Right atrium auricular region (tissue), 2 donors: ENCODE results near the gene FGD6. TPM values are rescaled to one million over a fixed set of nuclear protein-coding genes. Genes with fewer than 3 reads are reported as not detected.

Source experiments
- DNase-seq: peaks from one replicate; pipeline ENCODE4 v3.0.0-alpha.2; 2019; ENCODE audit warnings: low spot score
- H3K27ac ChIP-seq, 2 donors: fragments of 200-600 bp; sonication (generic); 1 replicate in 1 of 2; 2 replicates in 1 of 2; pipeline ENCODE4 v1.5.1; 2016 to 2019
- H3K27me3 ChIP-seq, 2 donors: fragments of 200-600 bp; sonication (generic); one replicate each; pipeline versions ENCODE4 v1.5.1 to v1.6.0; 2017 to 2019
- H3K36me3 ChIP-seq: fragments of 200-600 bp; sonication (generic); one replicate; pipeline ENCODE4 v1.5.1; 2016
- H3K4me1 ChIP-seq, 2 donors: fragments of 200-600 bp; sonication (generic); one replicate each; pipeline versions ENCODE4 v1.5.1 to v1.6.0; 2017 to 2019
- H3K4me3 ChIP-seq, 2 donors: fragments of 200-600 bp; sonication (generic); 1 replicate in 1 of 2; 2 replicates in 1 of 2; pipeline ENCODE4 v1.5.1; 2017 to 2019; ENCODE audit warnings: mild to moderate bottlenecking in 1 of 2, moderate library complexity in 1 of 2
- H3K9me3 ChIP-seq, 2 donors: fragments of 200-600 bp; sonication (generic); one replicate each; pipeline ENCODE4 v1.5.1; 2019
- total RNA-seq, 2 donors: library from RNA; depleted of rRNA; stranded (reverse); fragments of >200 nt; gene quantifications; one replicate each; pipeline ENCODE4 v1.1.0, GENCODE V29; 2016
- TF ChIP-seq, protein P1 (sequence below), 2 donors: fragments of 200-600 bp; sonication (generic); IDR thresholded peaks; one replicate each; pipeline ENCODE4 v1.5.1; 2019; ENCODE audit warnings: antibody characterized with exemption in 2 of 2

The FGD6 gene
- total RNA-seq, 2 donors from 2014 or later: 15.8 to 16.9 TPM

DNA sequence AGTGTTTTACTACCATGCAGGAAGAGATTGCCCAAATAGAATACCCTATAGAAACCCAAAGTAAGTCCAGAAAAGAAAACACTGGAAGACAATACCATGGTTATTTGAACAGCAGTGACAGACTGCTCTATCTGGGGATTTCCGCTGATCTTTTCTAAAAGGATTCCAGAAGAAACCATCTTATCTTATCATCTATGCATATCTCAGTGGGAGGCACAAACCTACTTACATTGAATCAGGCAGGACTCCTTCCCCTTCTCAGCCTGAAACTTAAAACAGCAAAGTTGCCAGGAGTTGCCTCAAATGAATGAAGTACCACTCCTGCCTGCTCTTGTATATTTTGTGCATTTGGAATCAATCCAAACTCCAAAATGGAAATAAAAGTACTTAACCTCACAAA, 87.2 kb downstream of the FGD6 start:
- Histone ChIP-seq H3K27me3 (no peaks in the 10 kb centered on the region), H3K4me3 (no peak overlapping the region), H3K9me3 (no peaks in the 10 kb centered on the region), H3K36me3 (peaks cover 5% of the 10 kb centered on the region), H3K27ac (no peak overlapping the region), H3K4me1 (no peaks in the 10 kb centered on the region)
- TF ChIP-seq, protein P1, sequence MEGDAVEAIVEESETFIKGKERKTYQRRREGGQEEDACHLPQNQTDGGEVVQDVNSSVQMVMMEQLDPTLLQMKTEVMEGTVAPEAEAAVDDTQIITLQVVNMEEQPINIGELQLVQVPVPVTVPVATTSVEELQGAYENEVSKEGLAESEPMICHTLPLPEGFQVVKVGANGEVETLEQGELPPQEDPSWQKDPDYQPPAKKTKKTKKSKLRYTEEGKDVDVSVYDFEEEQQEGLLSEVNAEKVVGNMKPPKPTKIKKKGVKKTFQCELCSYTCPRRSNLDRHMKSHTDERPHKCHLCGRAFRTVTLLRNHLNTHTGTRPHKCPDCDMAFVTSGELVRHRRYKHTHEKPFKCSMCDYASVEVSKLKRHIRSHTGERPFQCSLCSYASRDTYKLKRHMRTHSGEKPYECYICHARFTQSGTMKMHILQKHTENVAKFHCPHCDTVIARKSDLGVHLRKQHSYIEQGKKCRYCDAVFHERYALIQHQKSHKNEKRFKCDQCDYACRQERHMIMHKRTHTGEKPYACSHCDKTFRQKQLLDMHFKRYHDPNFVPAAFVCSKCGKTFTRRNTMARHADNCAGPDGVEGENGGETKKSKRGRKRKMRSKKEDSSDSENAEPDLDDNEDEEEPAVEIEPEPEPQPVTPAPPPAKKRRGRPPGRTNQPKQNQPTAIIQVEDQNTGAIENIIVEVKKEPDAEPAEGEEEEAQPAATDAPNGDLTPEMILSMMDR (IDR thresholded peaks at IDR 0.05): no peak
- no peak for DNase-seq

DNA sequence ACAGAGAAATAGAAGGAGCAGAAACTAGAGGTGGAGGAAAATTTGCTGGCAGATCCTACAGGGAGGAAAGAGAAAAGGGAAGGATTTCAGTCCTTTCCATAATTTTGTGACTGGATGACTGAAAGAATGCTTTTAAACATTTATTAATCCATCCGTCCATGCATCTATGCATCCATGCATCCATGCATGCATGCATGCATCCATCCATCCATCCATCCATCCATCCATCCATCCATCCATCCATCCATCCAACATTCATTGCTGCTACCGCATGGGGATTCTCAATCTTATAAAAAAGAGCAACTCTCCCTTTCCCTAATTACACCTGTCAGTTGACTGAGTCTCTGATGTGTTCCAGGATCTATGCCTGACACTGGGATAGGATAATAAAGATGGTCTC, 88.2 kb downstream of the FGD6 start:
- peaks cover 5% of the 10 kb centered on the region for H3K36me3 ChIP-seq
- no peak overlapping the region for H3K27ac ChIP-seq
- TF ChIP-seq, protein P1 (IDR thresholded peaks at IDR 0.05): no peak
- no peak overlapping the region for H3K4me3 ChIP-seq
- DNase-seq: no peak
- H3K9me3 ChIP-seq: no peaks in the 10 kb centered on the region
- no peaks in the 10 kb centered on the region for H3K4me1 ChIP-seq
- no peaks in the 10 kb centered on the region for H3K27me3 ChIP-seq

DNA sequence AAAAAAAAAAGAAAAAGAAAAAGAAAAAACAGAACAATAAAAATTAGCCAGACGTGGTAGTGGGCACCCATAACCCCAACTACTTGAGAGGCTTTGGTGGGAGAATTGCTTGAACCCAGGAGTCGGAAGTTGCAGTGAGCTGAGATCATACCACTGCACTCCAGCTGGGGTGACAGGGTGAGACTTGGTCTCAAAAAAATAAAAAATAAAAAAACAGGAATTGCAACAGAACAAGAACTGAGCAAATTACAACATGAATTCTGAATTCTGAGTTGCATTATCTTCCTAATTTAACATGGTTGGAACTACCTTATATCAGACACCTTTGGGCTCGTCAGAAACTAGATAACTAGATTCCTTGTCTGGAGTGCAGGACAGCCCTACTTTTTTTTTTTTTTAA, 90.5 kb downstream of the FGD6 start:
- Histone ChIP-seq H3K9me3 (no peaks in the 10 kb centered on the region), H3K27me3 (no peaks in the 10 kb centered on the region), H3K27ac (no peak overlapping the region), H3K4me1 (no peaks in the 10 kb centered on the region), H3K36me3 (no peaks in the 10 kb centered on the region), H3K4me3 (no peak overlapping the region)
- DNase-seq: no peak
- TF ChIP-seq, protein P1 (IDR thresholded peaks at IDR 0.05): no peak

DNA sequence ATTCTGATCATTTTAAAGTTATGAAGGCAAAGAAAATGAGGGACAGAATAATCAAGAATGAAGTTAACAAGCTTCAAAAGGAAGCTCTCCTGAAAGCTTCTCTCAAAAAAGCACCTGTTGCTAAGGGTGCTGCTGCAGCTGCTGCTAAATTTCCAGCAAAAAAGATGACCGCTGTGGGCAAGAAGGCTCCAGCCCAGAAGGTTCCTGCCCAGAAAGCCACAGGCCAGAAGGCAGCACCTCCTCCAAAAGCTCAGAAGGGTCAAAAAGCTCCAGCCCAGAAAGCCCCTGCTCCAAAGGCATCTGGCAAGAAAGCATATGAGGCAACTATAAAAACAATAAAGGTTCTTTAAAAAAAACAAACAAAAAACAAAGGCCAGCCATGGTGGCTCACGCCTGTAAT, 91.2 kb downstream of the FGD6 start:
- H3K4me1 ChIP-seq: no peaks in the 10 kb centered on the region
- DNase-seq: no peak
- TF ChIP-seq, protein P1 (IDR thresholded peaks at IDR 0.05): no peak
- H3K4me3 ChIP-seq: no peak overlapping the region
- no peaks in the 10 kb centered on the region for H3K9me3 ChIP-seq
- H3K27ac ChIP-seq: no peak overlapping the region
- H3K36me3 ChIP-seq: no peaks in the 10 kb centered on the region
- no peaks in the 10 kb centered on the region for H3K27me3 ChIP-seq

DNA sequence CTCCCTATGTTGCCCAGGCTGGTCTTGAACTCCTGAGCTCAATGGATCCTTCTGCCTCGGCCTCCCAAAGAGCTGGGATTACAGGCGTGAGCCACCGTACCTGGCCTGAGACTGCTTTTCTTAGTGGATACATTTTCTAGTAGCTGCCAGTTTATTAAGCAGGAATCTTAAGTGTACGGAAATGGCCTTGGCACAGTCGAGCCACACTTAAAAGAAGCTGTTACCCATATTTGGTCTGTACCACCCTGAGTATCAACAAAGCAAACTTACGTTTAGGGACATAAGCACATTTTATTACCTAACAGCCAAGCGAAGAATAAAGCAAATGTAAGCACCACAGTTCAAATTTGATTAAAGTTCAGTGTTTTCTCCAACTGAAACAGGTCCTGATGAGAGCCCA, 93.2 kb downstream of the FGD6 start:
- H3K4me1 ChIP-seq: no peaks in the 10 kb centered on the region
- no peak overlapping the region for H3K4me3 ChIP-seq
- no peak overlapping the region for H3K27ac ChIP-seq
- TF ChIP-seq, protein P1 (IDR thresholded peaks at IDR 0.05): no peak
- H3K36me3 ChIP-seq: no peaks in the 10 kb centered on the region
- H3K27me3 ChIP-seq: no peaks in the 10 kb centered on the region
- DNase-seq: no peak
- no peaks in the 10 kb centered on the region for H3K9me3 ChIP-seq

DNA sequence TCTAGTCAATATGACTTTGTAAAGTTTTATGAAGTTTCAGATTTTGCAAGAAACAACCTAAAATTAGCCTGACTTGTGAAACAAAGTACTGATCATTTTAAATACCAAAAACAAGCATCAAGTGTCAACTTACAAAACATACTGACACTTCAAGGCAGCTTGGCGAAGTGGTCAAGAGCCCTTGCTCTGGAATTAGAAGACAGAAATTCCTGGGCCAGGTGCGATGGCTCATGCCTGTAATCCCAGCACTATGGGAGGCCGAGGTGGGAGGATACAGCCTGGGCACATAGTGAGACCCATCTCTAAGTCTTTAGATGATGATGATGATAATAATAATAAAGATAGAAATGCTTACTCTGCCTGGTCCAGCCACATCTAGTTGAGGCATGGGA, 98.5 kb downstream of the FGD6 start:
- Histone ChIP-seq H3K4me3 (no peak overlapping the region), H3K36me3 (no peaks in the 10 kb centered on the region), H3K27me3 (no peaks in the 10 kb centered on the region), H3K27ac (peak overlapping the region in 1 of 2 donors; percentile 35), H3K9me3 (no peaks in the 10 kb centered on the region), H3K4me1 (peaks cover 0 to 25% of the 10 kb centered on the region in 2 donors)
- TF ChIP-seq, protein P1 (IDR thresholded peaks at IDR 0.05): no peak
- no peak for DNase-seq
